Stimulated activated CD4-positive, alpha-beta T cell treated with anti-CD3 and anti-CD28 coated beads, TNF-alpha, amount 100 ng/mL, for 24 hours (primary cell): ENCODE results near the gene CCN6.

ENCODE experiments used
- DNase-seq, 3 experiments: peaks; one replicate each; pipeline ENCODE4 v3.0.0-alpha.2; 2020; ENCODE audit warnings: low read depth in 3 of 3

The CCN6 gene

DNA sequence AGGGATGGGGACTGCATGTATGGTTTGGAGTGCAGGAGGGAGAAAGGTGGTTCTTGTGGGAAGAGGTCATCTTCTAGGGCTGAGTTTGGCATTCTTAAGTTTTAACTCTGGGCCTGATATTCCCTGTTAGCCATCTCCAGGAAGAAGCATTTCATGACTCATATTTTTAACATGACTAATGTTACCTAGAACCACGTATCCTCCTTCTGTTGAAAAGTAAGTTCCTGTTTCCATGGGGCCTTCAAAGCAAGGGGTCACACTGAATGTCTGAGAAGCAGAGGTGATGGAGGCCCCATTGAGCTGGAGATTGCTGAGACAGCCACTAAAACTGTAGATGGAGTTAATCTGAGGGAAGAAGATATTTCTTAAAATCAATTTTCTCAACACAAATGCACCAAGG, 63.6 kb downstream of the CCN6 start:
- DNase-seq, result no peak

- DNase-seq, result no peak
Observed at GRCh38 chr6:112118034-112118433, 64.1 kb downstream of the CCN6 start.
